Hepatocyte (in vitro differentiated cells): ENCODE results near the gene BCL3.

Source experiments
- CTCF ChIP-seq: fragments of 200-600 bp; sonication (generic); IDR thresholded peaks from 2 replicates; pipeline ENCODE4 v1.5.1; 2016; ENCODE audit warnings: antibody characterized with exemption, mild to moderate bottlenecking; ENCODE audit not compliant: poor library complexity
- EZH2 ChIP-seq: fragments of 200-600 bp; sonication (generic); IDR thresholded peaks from 2 replicates; pipeline ENCODE4 v1.6.1; 2016; ENCODE audit warnings: antibody characterized with exemption, mild to moderate bottlenecking, borderline replicate concordance

GRCh38 chr19:44723952-44724319, 24.6 kb upstream of the BCL3 start:
- TF ChIP-seq EZH2 (no peak), CTCF (peak; percentile 98)
